Fibroblast of mammary gland (primary cell): ENCODE results near the gene AIF1L.
A peak's percentile ranks its signal among the peaks of the same experiment; 100 is the strongest.
"Not testable (repeated sequence)": the region's sequence is repeated elsewhere in the genome, so short reads cannot be mapped to it uniquely, and the experiment has no call there.

ENCODE experiments used
- DNase-seq: peaks from one replicate; pipeline ENCODE4 v3.0.0-alpha.2; 2010; ENCODE audit warnings: low read depth
- H3K4me3 ChIP-seq: 2 replicates; pipeline ENCODE4 v1.5.1; 2011; ENCODE audit warnings: low read depth, mild to moderate bottlenecking, low read length, moderate library complexity; ENCODE audit not compliant: control insufficient read depth
- CTCF ChIP-seq: conservative IDR thresholded peaks from 2 replicates; pipeline ENCODE4 v1.5.1; 2011; ENCODE audit warnings: low read depth, low read length, inconsistent platforms; ENCODE audit not compliant: control insufficient read depth, insufficient read depth

Gene AIF1L

GRCh38 chr9:131094622-131095021 is 1.7 kb upstream of the AIF1L start:
- TF ChIP-seq CTCF, result no peak
- no peak overlapping the region for H3K4me3 ChIP-seq
- peak; percentile 79 for DNase-seq

- H3K4me3 ChIP-seq, result no peak overlapping the region
- no peak for DNase-seq
Observed at GRCh38 chr9:131095666-131096268, 564 bp upstream of the AIF1L start.

GRCh38 chr9:131097126-131097947 is 1.0 kb downstream of the AIF1L start:
- no peak overlapping the region for H3K4me3 ChIP-seq
- TF ChIP-seq CTCF, result no peak
- no peak for DNase-seq

More at GRCh38 chr9:131095666-131096268, 564 bp upstream of the AIF1L start:
- TF ChIP-seq CTCF, result no peak

- DNase-seq, result no peak
- TF ChIP-seq CTCF, result no peak
- H3K4me3 ChIP-seq, result no peak overlapping the region
Observed at GRCh38 chr9:131097948-131098278, 1.6 kb downstream of the AIF1L start.

- no peak overlapping the region for H3K4me3 ChIP-seq
- TF ChIP-seq CTCF, result no peak
- no peak for DNase-seq
Observed at GRCh38 chr9:131098391-131099101, 2.2 kb downstream of the AIF1L start.

- TF ChIP-seq CTCF, result no peak
- DNase-seq, result no peak
Observed at GRCh38 chr9:131099102-131099606, 2.8 kb downstream of the AIF1L start.

GRCh38 chr9:131099845-131100244 is 3.5 kb downstream of the AIF1L start:
- H3K4me3 ChIP-seq, DNase-seq: not testable (repeated sequence)

More at GRCh38 chr9:131099102-131099606, 2.8 kb downstream of the AIF1L start:
- H3K4me3 ChIP-seq, result no peak overlapping the region
